Neural progenitor cell (in vitro differentiated cells): ENCODE measurements around the gene SETD3. TPM values are rescaled to one million over a fixed set of nuclear protein-coding genes. Genes with fewer than 3 reads are reported as not detected.

ENCODE experiments used
- DNase-seq: peaks from one replicate; pipeline ENCODE4 v3.0.0-alpha.2; 2016; ENCODE audit warnings: low spot score
- H2AFZ ChIP-seq: fragments of 200-600 bp; sonication (generic); replicated peaks from 2 replicates; pipeline ENCODE4 v1.6.1; 2016; ENCODE audit warnings: antibody characterized with exemption
- H3F3A ChIP-seq: fragments of 200-600 bp; sonication (generic); 2 replicates; pipeline ENCODE4 v1.6.1; 2016; ENCODE audit warnings: antibody characterized with exemption, low read depth
- H3K27ac ChIP-seq: fragments of 200-600 bp; sonication (generic); 2 replicates; pipeline ENCODE4 v1.5.1; 2016; ENCODE audit warnings: mild to moderate bottlenecking
- H3K27me3 ChIP-seq: fragments of 200-600 bp; sonication (generic); 2 replicates; pipeline ENCODE4 v1.6.1; 2016; ENCODE audit warnings: mild to moderate bottlenecking, moderate library complexity
- H3K36me3 ChIP-seq: fragments of 200-600 bp; sonication (generic); 2 replicates; pipeline ENCODE4 v1.5.1; 2016
- H3K4me1 ChIP-seq: fragments of 200-600 bp; sonication (generic); 2 replicates; pipeline ENCODE4 v1.6.1; 2016; ENCODE audit warnings: mixed run types
- H3K4me2 ChIP-seq: fragments of 200-600 bp; sonication (generic); 2 replicates; pipeline ENCODE4 v1.6.1; 2016
- H3K4me3 ChIP-seq: fragments of 200-600 bp; sonication (generic); 2 replicates; pipeline ENCODE4 v1.5.1; 2016
- H3K79me2 ChIP-seq: fragments of 200-600 bp; sonication (generic); 2 replicates; pipeline ENCODE4 v1.6.1; 2016; ENCODE audit warnings: low read depth
- H3K9ac ChIP-seq: fragments of 200-600 bp; sonication (generic); 2 replicates; pipeline ENCODE4 v1.6.1; 2016
- H3K9me3 ChIP-seq: fragments of 200-600 bp; sonication (generic); 2 replicates; pipeline ENCODE4 v1.5.1; 2016; ENCODE audit warnings: low read depth
- H4K20me1 ChIP-seq: fragments of 200-600 bp; sonication (generic); 2 replicates; pipeline ENCODE4 v1.6.1; 2016; ENCODE audit warnings: low read depth
- H3K27ac Mint-ChIP-seq: 3 replicates; pipeline ENCODE4 v1.8.0; 2021; ENCODE audit warnings: mixed read lengths
- H3K27me3 Mint-ChIP-seq: 2 replicates; pipeline ENCODE4 v1.8.0; 2022; ENCODE audit warnings: low read depth, mild to moderate bottlenecking, inconsistent platforms, moderate library complexity, mixed read lengths; ENCODE audit not compliant: insufficient read depth
- H3K36me3 Mint-ChIP-seq: 3 replicates; pipeline ENCODE4 v1.8.0; 2021; ENCODE audit warnings: mixed read lengths
- H3K4me1 Mint-ChIP-seq: 3 replicates; pipeline ENCODE4 v1.8.0; 2021; ENCODE audit warnings: mixed read lengths
- H3K4me3 Mint-ChIP-seq: 3 replicates; pipeline ENCODE4 v1.8.0; 2021; ENCODE audit warnings: mild to moderate bottlenecking, moderate library complexity, mixed read lengths
- H3K9me3 Mint-ChIP-seq: 3 replicates; pipeline ENCODE4 v1.8.0; 2020; ENCODE audit warnings: mixed read lengths
- EZH2 ChIP-seq: fragments of 200-600 bp; sonication (generic); IDR thresholded peaks from 2 replicates; pipeline ENCODE4 v1.6.1; 2017; ENCODE audit warnings: antibody characterized with exemption, mild to moderate bottlenecking, moderate library complexity
- EZH2phosphoT487 ChIP-seq: fragments of 200-600 bp; sonication (generic); IDR thresholded peaks from 2 replicates; pipeline ENCODE4 v1.6.1; 2017; ENCODE audit warnings: antibody characterized with exemption
- total RNA-seq: library from RNA; depleted of rRNA; stranded (reverse); fragments of >200 nt; gene quantifications from 2 replicates; pipeline ENCODE4 v1.2.3, GENCODE V29; 2015; ENCODE audit warnings: low replicate concordance
- TF ChIP-seq, protein P1 (sequence below): fragments of 200-600 bp; sonication (generic); IDR thresholded peaks from 2 replicates; pipeline ENCODE4 v1.5.1; 2017; ENCODE audit warnings: antibody characterized with exemption, mild to moderate bottlenecking

Gene SETD3
- total RNA-seq, 1 donor from 2014 or later = 68.0 TPM

DNA sequence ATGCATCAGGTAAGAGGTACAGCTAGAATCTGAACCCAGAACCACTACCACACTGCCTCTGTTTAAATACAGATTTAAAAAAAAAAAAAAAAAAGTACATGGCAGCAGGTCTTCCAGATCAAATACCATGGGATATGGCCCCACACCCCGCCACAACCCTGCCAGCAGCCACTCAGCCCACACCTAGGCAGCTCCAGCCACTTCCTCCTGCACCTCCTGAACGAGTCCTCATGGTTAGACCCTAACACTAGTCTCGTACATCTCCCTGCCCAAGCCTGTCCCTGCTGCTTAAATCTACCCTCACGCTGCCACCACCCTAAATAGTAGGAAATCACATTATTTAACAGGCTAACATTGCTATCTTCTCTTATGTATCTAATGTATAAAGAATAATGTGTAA lies 12.6 kb downstream of the SETD3 start:
- Histone ChIP-seq H3K4me3 (no peak overlapping the region), H3K9ac (no peak overlapping the region), H2AFZ (no peak overlapping the region), H3K9me3 (no peaks in the 10 kb centered on the region), H3K4me1 (no peaks in the 10 kb centered on the region), H3K27ac (no peak overlapping the region), H3K27me3 (no peaks in the 10 kb centered on the region), H3K79me2 (peaks cover 85% of the 10 kb centered on the region), H3F3A (no peaks in the 10 kb centered on the region), H3K4me2 (no peak overlapping the region), H4K20me1 (peaks cover 82% of the 10 kb centered on the region), H3K36me3 (no peaks in the 10 kb centered on the region)
- Mint-ChIP-seq H3K36me3 (peaks cover 5% of the 10 kb centered on the region), H3K4me1 (peaks cover 21% of the 10 kb centered on the region), H3K9me3 (no peaks in the 10 kb centered on the region), H3K4me3 (no peak overlapping the region), H3K27me3 (no peaks in the 10 kb centered on the region), H3K27ac (no peak overlapping the region)
- TF ChIP-seq, protein P1, sequence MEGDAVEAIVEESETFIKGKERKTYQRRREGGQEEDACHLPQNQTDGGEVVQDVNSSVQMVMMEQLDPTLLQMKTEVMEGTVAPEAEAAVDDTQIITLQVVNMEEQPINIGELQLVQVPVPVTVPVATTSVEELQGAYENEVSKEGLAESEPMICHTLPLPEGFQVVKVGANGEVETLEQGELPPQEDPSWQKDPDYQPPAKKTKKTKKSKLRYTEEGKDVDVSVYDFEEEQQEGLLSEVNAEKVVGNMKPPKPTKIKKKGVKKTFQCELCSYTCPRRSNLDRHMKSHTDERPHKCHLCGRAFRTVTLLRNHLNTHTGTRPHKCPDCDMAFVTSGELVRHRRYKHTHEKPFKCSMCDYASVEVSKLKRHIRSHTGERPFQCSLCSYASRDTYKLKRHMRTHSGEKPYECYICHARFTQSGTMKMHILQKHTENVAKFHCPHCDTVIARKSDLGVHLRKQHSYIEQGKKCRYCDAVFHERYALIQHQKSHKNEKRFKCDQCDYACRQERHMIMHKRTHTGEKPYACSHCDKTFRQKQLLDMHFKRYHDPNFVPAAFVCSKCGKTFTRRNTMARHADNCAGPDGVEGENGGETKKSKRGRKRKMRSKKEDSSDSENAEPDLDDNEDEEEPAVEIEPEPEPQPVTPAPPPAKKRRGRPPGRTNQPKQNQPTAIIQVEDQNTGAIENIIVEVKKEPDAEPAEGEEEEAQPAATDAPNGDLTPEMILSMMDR = no peak
- TF ChIP-seq EZH2phosphoT487 = no peak
- TF ChIP-seq EZH2 = no peak
- no peak for DNase-seq

DNA sequence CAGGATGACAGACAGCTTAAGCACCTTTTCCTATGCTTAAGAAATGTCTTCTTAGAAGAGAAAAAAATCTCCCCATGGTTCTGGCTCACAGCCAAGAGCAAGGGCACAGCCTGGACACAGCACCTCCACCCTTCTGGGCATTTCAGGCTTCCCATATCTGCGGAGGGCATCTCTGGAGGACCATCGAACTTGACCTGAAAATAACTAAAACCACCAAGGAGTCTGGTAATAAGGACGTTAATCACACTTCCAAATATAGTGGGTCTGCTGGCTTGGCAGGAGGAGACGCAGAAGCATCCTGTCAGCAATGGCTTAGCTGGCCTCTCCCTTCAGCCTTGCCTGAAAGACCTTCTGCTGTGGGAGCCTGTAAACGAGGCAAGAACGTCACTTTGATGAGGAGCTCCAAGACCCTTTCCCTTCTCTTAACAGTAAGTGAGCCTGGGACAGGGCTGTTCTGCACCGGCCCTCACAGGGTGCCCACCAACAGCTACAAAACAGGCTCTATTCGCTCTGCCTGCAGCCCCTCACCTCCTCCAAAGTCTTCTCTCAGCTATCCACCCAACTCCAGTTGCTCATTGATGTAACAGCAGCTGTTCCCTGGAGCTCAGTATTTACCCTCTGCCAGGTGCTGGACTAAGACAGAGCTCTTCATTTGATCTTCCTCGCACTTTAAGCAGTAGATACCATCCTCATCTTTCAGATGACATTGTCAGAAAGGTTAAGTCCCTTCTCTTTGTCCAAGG lies 13.2 kb downstream of the SETD3 start:
- no peak overlapping the region for H3K27ac Mint-ChIP-seq
- H3K4me3 Mint-ChIP-seq = no peak overlapping the region
- H3K4me3 ChIP-seq = no peak overlapping the region
- peaks cover 79% of the 10 kb centered on the region for H3K79me2 ChIP-seq
- H3K9me3 ChIP-seq = no peaks in the 10 kb centered on the region
- H3K4me2 ChIP-seq = no peak overlapping the region
- no peaks in the 10 kb centered on the region for H3K36me3 ChIP-seq
- H3K27me3 Mint-ChIP-seq = no peaks in the 10 kb centered on the region
- H3F3A ChIP-seq = no peaks in the 10 kb centered on the region
- no peak overlapping the region for H3K27ac ChIP-seq
- H3K4me1 Mint-ChIP-seq = peaks cover 21% of the 10 kb centered on the region
- no peaks in the 10 kb centered on the region for H3K27me3 ChIP-seq
- H3K9ac ChIP-seq = no peak overlapping the region
- no peak overlapping the region for H2AFZ ChIP-seq
- no peak for TF ChIP-seq EZH2phosphoT487
- TF ChIP-seq, protein P1 = no peak
- TF ChIP-seq EZH2 = no peak
- peaks cover 82% of the 10 kb centered on the region for H4K20me1 ChIP-seq
- no peak for DNase-seq
- H3K4me1 ChIP-seq = no peaks in the 10 kb centered on the region
- H3K36me3 Mint-ChIP-seq = peaks cover 5% of the 10 kb centered on the region
- H3K9me3 Mint-ChIP-seq = no peaks in the 10 kb centered on the region

DNA sequence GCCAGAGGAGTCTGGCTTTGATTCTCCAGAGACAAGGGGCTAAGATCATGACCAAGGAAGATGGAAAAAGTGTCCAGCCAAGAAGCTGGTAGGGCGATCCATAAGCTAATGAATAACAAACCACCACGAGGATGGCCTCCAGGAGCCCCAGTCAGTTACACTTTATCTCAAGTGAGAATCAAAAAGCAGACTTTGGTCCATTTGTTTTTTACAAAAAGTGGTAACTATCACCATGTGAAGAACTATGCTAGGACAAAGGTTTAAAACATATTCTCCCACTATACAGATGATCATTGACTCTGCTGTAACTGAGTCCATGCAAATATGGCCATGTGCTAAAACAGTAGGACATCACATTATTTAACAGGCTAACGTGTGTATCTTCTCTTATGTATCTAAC lies 13.9 kb downstream of the SETD3 start:
- H3K79me2 ChIP-seq = peaks cover 71% of the 10 kb centered on the region

More for the DNA sequence above, 13.9 kb downstream of the SETD3 start:
- peaks cover 10% of the 10 kb centered on the region for H3K36me3 Mint-ChIP-seq
- no peak overlapping the region for H2AFZ ChIP-seq
- peaks cover 21% of the 10 kb centered on the region for H3K4me1 Mint-ChIP-seq
- H3K27me3 Mint-ChIP-seq = peaks cover 2% of the 10 kb centered on the region
- H3K36me3 ChIP-seq = no peaks in the 10 kb centered on the region
- H4K20me1 ChIP-seq = peaks cover 77% of the 10 kb centered on the region
- H3K27ac Mint-ChIP-seq = no peak overlapping the region
- H3K4me2 ChIP-seq = no peak overlapping the region
- no peaks in the 10 kb centered on the region for H3K9me3 ChIP-seq
- H3K27me3 ChIP-seq = no peaks in the 10 kb centered on the region
- H3K9ac ChIP-seq = no peak overlapping the region
- no peaks in the 10 kb centered on the region for H3F3A ChIP-seq
- H3K4me1 ChIP-seq = no peaks in the 10 kb centered on the region
- no peak overlapping the region for H3K27ac ChIP-seq
- H3K4me3 Mint-ChIP-seq = no peak overlapping the region
- no peaks in the 10 kb centered on the region for H3K9me3 Mint-ChIP-seq
- no peak overlapping the region for H3K4me3 ChIP-seq
- TF ChIP-seq EZH2 (no peak), EZH2phosphoT487 (no peak)
- TF ChIP-seq, protein P1 = no peak
- no peak for DNase-seq
